Left kidney (tissue), 2 donors: ENCODE measurements around the gene NODAL. TPM values are rescaled to one million over a fixed set of nuclear protein-coding genes. Genes with fewer than 3 reads are reported as not detected.
A peak's percentile ranks its signal among the peaks of the same experiment; 100 is the strongest.

ENCODE experiments used
- DNase-seq: peaks from one replicate; pipeline ENCODE4 v3.0.0-alpha.2; 2013
- polyA plus RNA-seq: library from polyadenylated mRNA; unstranded; fragments of 120-200 nt; gene quantifications from one replicate; pipeline ENCODE4 v1.2.1, GENCODE V29; 2013; ENCODE audit not compliant: insufficient read length

The NODAL gene
- polyA plus RNA-seq, 1 donor: 0.67 TPM

DNA sequence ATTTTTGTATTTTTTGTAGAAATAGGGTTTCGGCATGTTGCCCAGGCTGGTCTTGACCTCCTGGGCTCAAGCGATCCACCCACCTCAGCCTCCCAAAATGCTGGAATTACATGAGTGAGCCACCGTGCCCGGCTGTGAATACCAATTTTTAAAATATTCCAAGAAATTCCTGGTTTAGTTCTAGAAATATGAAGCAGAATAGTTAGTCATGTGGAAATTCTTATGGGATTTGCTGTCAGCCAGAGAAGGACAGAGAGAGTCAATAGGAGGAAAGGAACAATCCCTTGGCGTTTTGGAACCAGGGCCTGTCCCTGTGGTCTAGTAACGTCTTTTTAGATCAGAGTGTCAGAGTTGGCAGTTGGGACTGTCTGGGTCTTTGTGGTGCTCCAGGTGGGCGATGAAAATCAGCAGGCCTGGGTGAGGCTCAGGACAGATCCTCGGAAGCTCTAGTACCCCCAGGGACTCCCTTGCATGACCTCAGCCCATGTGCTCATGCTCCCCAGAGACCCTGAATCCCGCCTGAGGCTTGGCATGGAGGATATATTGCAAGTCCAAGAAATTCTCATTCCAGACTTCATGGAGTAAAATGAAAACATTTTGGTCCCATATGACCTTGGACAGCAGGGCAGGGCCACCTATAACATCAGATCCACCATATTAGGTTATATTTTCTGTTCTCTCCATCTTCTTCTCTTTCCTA lies 7.8 kb downstream of the NODAL start:
- DNase-seq: no peak

DNA sequence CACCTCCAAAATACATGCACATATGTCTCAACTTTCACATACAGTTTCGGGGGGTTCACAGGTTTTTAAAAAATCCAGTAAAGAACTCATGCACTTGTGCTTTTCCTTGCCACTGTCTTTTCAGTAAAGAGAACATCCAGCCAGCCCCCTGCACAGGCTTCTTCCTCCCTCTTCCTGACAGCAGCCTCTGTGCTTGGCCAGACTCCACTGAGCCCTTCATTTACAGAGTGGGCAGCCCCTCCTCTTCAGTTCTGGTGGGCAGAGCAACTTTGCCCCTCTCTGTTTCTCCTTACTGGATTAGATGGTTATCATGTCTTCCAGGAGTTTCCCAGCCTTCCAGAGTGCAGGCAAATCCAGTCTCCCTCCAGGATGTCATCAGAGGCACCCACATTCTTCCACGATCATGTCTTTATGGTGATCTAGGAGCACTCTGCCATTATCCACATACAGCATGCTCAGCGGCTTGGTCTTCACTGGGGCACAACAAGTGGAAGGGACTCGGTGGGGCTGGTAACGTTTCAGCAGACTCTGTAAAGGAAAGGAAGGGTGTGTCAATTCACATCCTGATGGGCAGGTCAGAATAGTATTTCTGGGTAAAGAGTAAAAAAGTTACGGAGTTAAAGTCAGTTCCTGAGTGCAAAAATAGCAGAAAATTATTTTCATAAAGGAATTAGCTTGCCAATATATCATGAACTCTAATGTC lies 8.8 kb downstream of the NODAL start:
- DNase-seq: no peak

DNA sequence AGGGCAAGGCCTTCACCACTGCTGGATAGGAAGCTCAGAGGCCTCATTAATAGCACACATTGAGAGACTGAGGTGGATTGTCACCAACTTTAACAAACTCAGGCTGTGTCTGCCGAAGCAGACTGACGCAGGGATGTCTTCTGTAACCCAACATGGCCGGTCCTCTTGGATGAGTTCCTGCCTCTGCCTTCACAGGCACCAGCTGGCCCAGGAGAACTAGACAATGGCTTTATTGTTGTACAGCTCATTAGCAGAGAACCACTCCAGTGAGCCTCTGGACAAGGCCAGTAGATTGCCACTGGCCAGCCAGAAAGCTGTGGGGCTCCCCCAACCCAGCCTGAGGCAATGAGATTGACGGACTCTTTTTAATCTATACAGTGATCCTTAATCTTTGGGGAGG lies 9.4 kb downstream of the NODAL start:
- no peak for DNase-seq

DNA sequence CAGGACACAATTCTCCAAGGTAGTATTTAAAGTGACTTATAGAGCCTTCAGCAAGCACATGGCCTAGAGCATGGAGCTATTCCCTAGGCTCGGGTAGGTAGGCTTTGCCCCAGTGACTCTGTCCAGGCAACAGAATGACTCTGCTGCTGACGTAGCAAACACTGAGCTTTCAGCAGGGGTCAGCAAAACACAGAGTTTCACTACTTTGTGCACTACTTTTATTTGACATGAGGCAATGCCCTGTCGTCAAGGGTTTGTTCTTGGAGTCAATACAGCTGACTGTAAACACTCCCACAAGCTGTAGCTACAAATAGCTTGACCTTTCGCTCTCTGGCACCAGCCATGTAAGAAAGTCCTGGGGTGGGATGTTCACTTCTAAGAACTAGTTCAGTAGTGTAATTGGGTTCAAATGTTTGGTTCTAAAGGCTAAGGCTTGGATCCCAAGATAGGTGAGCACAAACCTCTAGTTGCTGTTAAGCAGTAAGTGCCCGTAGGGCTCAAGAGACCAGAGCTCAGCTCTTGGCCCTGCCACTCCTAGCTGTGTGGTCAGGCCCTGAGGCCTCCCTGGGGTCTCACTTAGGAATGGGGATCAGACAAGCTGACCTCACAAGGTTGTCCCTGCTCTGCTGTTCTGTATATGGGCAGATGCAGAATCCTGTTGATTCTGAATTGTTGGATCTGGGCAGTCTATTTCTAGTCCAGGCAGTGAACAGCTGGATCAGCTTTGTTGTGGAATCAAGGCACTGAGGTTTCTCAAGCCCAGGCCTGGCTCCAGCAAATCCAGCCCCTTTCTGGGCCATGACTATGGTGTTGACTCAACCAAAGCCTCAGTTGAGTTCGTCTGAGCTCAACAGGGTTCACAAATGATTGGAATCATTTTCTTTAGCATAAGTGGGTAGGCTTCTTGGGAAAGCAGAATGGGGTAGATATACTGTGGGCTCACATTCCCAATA lies 10.7 kb downstream of the NODAL start:
- peak; percentile 51 for DNase-seq

DNA sequence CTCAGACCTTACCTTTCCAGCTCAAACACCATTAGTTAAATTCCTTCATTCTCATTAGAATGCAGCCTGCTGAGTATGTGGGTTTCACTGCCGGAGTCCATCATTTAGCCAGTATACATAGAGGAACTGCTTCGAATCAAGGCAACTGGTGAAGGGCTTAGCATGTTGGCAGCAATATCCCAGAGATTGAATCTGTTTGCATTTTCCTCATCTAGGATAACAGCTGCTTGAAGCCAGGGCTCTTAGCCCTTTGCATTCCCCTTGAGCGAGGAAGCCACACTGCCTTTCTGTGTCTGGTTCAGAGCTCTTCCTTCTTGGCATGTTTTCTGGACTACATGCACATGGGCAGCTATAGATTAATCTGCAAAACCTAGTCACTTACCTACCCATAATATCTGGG lies 14.7 kb downstream of the NODAL start:
- DNase-seq: no peak

DNA sequence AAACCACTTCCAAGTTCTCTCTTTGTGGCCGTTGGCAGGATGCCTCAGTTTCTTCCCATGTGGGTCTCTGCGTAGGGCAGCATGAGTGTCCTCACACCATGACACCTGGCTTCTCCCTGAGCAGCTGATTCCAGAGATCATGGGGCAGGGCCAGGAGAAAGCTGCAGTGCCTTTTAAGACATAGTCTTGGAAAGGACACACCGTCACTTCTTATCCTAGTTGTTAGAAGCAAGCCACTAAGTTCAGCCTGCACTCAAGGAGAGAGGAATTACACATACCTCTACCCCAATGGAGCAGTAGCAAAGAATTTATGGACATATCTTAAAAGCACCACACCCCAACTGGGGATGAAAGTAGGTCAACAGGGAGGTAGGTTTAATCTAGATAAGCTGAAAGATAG lies 16.4 kb downstream of the NODAL start:
- no peak for DNase-seq

DNA sequence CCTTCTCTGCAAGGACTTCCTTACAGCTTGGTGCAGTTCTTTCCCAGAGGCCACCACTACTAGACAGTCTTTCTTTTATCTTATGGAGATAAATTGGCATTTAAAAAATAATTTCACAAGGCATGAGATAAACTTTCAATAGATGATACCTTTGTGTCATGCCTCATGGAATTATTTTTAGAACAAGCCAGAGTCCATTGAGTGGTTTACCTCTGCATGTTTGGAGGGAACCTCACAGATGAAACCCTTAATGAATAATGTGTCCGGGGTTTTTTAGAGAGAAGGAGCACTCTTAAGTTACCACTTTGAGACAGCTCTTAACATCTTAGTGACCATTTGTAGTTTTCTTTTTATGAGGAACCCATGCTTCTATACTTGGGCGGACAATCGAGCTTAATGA lies 17.2 kb downstream of the NODAL start:
- no peak for DNase-seq

DNA sequence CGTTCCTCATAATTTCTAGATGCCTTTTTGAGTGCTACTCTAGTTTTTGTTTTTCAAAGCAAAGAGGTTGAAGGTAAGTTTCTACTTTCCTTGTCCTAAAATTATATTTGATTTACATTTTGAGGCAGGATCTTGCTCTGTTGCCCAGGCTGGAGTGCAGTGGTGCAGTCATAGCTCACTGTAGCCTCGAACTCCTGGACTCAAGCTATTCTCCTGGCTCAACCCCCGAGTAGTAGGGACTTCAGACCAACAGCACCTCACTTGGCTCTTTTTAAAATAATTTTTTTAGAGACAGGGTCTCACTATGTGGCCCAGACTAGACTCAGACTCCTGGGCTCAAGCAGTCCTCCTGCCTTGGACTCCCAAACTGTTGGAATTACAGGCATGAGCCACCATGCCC lies 22.8 kb downstream of the NODAL start:
- no peak for DNase-seq

DNA sequence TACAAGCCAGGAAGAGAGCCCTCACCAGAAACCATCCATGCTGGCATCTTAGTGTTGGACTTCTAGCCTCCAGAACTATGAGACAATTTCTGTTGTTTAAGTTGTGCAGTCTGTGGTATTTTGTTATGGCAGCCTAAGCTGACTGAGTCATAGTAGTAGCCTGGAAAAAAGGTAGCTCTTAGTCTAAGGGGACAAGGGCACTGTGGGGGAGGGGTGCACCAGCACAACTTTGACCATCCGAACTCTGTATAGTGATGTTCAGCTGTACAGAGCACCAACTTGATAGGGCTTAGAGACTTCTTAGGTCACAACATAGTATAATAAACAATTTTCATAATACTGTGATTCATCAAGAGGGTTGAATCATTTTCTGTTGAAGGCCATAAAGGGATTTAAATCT lies 23.3 kb downstream of the NODAL start:
- DNase-seq: no peak

DNA sequence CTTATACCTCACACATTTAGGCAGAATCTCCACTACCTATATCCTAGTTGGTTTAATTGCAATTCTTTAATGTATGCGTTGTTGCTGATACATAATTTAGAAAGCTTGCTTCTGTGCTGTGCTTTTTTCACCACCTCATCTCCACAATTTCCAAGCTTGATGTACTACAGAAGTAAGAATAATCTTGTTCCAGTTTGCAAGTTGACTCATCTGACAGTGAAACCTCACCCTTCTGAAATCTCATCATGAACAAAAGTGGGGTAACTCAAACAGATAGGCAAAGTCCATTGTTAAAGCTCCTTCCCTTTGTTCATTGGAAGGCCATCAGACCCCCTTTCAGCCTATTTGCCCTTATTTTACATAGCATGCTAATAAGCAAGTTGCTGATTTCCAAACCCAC lies 23.9 kb downstream of the NODAL start:
- no peak for DNase-seq

DNA sequence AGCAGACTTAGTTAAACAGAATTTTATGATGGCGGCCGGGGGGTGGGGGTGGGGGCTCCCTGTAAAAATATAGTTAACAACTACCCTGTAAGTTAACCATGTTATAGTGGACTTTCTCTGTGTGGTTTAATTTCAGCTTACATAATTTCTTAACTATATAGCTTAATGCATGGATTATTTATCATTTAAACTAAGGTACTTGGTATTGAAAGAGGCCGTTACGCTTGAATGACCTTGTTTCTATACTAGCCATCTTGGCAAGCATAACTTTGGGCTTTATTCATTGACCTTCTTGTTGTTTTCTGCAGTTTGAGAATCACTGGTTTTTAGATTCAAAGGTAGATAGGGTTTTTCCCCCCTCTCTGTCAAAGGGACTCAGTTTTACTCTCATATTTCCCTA lies 29.1 kb downstream of the NODAL start:
- DNase-seq: no peak

DNA sequence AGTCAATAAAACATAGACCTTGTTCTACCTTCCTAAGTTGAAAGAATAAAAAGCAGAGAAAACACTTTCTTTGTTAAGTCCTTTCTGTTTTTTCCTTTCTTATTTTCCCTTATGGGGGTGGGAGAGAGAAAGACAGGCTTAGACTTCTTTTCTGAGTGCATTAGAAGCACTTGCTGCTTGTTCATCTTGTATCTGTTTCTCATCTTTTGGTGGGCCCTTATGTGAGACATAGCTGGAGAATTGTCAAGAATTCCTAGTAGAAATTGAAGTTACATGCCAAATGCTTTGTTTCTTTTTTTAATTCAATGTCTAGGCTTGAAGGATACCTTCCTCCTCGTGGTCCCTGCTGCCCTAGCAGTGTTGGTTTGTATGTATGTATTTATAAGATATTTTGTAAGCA lies 30.9 kb downstream of the NODAL start:
- DNase-seq: no peak

DNA sequence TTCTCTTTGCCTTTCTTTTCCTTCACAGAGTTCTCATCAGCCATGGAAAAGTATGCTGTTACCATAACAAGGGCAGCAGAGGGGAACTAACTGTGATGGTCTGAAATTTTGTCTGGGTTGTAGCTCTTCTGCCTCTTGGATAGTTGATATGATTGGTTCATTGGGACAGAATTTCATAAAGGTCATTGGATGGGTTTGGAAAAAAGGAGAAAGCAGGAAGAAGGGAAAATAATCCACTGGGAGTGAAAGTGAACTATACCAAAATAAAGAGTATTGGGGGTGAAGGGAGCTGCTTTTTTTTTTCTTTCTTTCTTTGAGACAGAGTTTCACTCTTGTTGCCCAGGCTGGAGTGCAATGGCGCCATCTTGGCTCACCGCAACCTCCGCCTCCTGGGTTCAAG lies 31.7 kb downstream of the NODAL start:
- no peak for DNase-seq

DNA sequence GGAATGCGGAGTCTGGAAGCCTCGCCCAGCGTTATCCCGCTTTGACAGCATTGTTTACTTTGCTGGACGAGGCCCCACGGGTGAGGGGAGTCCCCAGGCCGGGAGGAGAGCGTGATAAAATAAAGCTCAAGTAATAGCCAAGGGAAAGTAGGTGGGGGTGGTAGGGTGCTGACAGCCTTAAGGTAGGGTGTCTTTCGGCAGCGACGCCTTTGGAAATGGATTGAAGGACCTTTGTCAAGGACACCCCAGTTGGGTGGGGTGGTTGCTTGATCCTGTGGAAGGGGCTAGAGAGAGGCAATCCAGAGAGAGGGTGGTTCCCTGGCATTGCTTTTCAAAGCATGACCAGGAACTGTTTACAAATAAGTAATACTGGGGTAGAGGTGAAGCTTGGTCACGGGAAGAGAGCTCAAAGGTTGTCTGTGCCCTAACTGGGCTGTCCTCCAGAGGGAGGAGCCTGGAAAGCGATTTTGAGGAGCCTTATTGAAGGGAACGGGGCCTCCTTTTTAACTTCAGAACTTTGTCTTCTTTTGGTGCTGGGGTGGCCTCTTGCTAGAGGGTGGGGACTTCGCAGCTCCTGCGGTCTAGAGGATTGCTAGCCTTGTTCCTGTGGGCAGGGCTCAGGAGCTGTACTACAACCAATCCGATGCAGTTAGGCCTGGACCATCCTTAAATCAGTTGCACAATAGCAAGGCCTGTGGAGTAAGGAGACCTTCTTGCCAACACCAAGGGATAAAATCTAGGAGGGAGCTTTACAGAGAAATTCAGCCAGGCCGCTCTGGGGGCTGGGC lies 36.2 kb downstream of the NODAL start:
- peak; percentile 40 for DNase-seq

DNA sequence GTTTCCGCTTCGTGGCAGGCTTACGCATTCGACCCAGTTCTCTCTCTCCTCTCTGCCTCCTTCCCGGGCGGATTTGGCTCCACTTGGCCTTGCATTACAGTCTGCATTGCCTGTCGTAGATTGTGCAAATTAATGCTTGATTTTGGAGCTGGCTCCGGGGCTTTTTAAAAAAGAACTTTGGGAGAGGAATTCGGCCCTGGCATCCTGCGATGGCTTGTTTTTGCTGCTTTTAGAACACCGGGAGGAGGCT lies 36.8 kb downstream of the NODAL start:
- DNase-seq: peak; percentile 18

DNA sequence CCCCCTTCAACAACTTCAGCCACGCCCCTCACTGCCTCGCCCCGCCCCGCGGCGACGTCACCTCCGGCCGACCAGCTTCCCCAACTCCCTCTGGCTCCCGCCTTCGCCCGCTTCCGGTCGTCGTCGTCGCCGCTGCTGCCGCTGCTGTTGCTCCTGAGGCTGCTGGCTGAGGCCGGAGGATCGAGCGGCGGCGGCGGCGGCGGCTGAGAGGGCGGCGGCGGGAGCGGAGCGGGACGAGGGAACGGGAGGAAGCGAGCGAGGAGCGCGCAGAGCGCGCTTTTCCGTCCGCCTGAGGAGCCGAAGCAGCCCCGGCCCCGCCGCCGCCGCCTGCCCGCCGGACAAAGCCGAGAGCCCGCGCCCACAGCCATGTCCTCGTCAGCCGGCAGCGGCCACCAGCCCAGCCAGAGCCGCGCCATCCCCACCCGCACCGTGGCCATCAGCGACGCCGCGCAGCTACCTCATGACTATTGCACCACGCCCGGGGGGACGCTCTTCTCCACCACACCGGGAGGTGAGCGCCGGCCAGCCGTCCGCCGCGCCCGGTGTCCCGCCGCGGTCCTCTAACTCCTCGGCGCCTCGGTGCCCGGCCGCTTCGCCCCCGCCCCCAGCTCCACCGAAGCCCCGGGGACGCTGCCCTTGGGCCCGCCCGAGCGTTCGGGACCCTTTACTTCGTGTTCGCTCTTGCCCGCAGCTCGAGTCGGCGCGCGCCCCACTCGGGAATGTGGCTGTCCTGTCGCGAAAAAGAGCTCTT lies 37.3 kb downstream of the NODAL start, which contains the start of gene EIF4EBP2:
Gene EIF4EBP2 (plus strand): TSS at position 110 of the 751 bp plus-strand sequence. CDS start 257 bp downstream, at position 367.
- peak; percentile 96 for DNase-seq

DNA sequence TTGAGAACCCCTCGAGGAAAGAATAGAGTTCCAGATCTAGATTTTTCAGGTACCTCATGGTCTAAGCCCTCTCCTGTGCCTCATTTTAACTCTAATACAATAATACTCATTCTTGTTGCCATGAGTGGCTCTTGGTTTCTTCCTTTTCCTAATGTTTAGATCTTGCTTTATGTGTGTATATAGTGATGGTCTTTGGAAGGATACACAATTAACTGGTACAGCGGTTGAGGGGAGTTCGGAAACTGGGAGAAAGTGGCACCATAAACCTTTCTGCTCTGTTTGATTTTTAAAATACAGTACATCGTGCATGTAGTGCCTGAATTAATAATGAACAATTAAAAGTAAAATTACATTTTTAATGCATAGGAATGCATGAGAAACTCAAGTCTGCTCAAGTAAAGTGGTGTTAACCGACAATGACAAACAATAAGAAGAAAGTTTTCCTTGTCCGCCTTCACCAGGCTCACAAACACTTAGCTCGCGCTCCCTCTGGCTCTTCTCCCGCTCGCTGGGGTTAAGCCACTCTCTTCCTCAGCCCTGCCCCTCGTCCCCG lies 37.9 kb downstream of the NODAL start:
- no peak for DNase-seq

DNA sequence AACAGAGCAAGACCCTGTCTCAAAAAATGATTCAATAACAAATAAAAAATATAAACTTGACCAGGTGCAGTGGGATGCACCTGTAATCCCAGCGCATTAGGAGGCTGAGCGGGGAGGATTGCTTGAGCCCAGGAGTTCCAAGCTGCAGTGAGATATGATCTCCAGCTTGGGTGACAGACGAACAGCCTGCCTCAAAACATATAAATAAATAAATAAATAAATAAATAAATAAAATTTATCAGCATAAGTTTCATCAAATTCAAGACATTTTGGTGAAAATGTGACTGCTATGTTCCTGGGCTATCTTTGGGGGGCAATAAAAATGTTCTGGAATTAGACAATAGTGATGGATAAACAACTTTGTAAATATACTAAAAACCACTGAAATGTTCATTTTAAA lies 42.3 kb downstream of the NODAL start:
- DNase-seq: no peak

DNA sequence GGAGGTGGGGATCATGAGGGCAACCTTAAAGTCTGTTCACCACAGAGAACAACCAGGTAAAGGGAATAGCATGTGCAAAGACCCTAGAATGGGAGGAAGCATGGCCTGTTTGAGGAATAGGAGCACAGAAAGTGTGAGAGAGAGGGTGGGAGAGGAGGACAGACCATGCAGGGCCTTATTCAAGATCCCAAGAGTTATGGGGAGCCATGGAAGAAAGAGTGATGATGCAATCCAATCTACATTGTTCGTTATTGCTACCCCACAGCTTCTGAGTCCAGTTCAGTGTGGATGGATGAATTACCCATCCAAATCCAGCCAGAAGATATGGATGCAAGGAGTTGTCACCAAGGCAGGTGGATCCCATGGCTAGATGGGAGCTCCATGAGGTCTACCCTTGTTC lies 45.3 kb downstream of the NODAL start:
- DNase-seq: no peak

DNA sequence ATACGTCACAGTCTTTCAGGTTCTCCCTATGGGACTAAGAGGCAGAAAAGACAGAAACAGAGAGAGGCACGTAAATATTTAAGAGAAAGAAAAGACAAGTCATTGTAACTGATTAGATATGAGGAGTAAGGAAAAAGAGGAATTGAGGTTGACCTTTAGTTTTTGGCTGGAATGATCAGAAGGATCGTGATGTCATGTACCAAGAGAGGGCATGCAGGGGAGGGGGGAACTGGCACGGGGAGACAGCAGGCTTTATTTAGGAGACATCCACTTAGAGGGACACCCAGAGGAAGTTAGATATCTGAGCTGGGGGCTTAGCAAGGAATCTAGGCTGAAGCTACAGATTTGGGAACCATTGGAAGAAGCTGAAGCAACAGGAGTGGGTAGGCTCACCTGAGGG lies 49.8 kb downstream of the NODAL start:
- DNase-seq: no peak
